Activated CD4-positive, alpha-beta T cell treated with anti-CD3 and anti-CD28 coated beads, Interleukin-2, Interleukin-4, amounts not matched to agents 100 ng/mL and 50 ng/mL, durations not matched to agents 16 hours and 8 hours (primary cell): ENCODE results near the gene SLC16A11.

Experiments
- DNase-seq: peaks from one replicate; pipeline ENCODE4 v3.0.0-alpha.2; 2020; ENCODE audit warnings: low spot score

The SLC16A11 gene

DNA sequence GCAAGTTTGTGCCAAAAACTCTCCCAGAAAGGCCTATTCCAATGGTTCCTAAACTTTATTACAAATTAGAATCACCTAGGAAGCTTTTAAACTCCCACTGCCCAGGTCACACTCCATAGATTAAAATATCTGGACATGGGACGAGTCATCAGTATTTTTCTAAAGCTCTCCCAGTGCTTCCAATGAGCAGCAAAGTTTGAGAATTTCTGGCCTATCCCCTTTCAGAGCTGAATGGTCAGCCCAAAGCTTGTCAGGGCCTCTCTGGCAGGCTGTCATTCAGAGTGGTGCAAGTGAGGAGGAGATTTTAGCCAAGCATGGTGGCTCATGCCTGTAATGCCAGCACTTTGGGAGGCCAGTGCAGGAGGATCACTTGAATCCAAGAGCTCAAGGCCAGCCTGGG, 18.6 kb downstream of the SLC16A11 start:
- DNase-seq: no peak

DNA sequence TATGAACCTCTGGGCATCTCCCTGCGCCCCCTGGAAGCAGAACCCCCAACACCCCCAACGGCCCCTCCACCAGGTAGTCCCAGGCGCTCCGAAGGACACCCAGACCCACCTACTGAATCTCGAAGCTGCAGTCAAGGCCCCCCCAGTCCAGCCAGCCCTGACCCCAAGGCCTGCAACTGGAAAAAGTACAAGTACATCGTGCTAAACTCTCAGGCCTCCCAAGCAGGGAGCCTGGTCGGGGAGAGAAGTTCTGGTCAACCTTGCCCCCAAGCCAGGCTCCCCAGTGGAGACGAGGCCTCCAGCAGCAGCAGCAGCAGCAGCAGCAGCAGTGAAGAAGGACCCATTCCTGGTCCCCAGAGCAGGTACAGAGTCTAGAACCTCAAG, 19.5 kb downstream of the SLC16A11 start:
- no peak for DNase-seq

DNA sequence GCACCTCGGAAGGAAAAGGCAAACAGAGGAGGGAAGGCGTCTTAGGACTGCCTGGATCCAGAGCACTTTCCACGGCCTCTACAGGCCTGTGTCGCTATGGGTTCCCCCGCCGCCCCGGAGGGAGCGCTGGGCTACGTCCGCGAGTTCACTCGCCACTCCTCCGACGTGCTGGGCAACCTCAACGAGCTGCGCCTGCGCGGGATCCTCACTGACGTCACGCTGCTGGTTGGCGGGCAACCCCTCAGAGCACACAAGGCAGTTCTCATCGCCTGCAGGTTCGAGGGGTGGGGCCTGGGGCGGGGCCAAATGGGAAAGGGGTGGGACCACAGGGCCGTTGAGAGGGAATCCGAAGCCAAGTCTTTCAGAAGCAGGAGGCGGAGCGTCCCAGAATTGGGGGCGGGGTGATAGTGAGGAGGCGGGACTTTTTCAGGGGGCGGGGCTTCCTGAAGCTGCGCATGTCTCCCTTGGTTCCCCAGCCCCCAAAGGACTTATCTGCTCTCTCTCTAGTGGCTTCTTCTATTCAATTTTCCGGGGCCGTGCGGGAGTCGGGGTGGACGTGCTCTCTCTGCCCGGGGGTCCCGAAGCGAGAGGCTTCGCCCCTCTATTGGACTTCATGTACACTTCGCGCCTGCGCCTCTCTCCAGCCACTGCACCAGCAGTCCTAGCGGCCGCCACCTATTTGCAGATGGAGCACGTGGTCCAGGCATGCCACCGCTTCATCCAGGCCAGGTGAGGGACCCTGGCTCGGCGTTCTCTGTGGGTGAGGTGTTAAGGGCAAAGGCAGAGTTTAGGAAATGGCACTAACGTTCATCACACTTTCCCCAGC, 20.1 kb downstream of the SLC16A11 start:
- DNase-seq: peak; percentile 92

DNA sequence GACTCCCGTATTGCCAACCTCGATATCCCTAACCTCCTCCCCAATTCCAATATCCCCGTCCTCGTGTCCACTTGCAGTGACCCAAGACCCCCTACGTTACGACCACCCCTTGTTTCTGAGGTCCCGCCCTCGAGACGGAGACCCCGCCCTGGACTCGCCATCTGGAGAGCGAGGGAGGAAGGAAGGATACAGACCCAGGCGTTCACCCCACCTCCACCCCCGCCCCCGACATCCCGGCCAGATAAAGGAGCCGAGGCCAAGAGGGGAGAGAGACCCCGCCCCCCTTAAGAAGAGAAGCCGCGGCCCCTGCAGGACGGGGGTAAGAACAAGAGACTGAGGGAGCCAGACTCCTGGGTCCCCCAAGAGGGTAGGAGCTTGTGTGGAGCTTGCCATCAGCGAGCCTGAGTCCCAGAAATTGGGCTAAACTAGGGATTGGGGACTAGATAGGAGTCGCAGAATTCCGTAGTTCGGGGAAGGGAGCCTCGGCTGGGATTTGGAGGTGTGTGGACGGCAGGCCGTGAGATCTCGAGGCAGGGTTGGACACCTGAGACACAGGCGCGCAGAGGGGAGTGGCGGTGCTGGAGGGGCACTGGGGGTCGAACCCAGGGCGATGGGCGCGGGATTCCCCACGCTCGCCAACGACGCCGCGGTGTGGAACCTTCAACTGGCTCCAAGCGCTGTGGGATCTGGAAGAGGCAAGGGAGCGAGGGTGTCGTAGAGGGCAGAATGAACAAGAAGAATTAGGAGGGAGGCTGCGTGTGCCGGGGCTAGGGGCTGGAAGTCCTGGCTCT, 20.9 kb downstream of the SLC16A11 start, which contains the start of gene BCL6B:
TSS of gene BCL6B (plus strand) at position 270 of the 791 bp plus-strand sequence. CDS start 622 bp downstream, outside the sequence.
- DNase-seq: no peak

DNA sequence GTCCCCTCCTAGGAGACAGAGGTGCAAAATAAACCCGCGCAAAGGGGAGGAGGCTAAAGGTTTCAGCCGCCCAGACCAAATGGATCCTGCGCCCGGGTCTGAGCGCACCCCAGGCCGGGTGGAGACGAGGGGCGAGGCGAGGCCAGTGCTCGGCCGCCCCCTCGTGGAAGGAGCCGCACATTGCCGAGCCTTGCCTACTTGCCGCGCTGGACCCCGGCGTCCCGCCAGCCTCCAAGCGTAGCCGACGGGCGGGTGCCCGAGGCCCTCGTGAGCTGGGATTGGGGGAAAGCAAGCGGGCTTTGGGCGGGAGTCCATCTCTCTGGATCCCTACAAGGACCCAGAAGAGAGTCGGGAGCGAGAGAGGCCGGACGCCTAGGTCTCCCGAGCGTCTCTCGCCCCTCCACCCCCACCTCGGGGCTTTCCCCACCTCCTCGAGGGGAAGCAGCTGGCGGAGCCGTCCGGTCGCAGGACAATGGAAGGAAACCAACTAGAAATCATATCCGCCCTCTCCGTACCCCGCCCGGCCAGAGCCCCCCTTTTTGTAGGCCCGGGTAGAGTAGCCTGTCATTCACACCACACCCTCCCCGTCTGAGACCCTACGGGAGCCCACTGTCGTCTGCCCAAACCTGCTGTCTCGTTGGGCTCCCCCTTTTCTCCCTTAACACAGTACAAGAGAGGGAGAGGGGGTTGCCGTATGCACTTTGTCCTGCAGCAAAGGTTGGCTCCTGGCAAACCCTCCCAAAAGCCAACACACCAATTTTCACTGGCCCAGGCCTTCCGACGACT, 21.7 kb downstream of the SLC16A11 start:
- DNase-seq: peak; percentile 83

DNA sequence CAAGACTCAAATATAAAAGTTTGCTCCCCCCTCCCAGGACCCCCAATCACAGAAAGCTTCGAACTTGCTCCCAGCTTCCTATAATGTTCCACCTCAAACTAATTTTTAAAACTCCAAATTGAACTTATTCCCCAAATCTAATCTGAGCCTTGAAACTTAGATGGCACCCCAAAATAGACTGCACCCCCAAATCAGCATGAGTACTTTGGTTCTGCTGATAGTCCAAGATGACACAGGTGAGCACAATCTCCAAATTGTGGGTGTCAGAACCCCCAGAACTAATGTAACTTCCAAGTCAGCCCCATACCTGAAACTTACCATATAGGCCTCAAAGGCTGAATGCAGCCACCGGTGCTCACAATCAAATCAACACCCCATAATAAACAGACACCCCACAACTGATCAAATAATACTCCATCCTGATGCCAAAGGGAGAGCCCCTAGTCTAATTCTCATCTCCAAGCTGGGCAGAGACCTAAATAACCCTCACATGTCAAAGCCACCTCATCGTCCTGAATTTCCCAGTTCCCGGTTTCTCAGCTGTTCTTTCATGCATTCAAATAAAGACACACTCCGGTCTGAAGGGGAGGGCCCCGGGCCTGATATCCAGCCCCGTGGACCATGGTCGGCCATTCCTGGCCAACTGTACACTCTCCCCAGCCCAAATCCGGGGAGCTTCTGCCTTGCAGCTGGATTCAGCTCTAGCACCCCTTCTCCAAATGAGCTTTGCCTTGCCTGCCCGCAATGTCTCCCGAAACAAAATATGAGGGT, 22.8 kb downstream of the SLC16A11 start:
- DNase-seq: no peak

DNA sequence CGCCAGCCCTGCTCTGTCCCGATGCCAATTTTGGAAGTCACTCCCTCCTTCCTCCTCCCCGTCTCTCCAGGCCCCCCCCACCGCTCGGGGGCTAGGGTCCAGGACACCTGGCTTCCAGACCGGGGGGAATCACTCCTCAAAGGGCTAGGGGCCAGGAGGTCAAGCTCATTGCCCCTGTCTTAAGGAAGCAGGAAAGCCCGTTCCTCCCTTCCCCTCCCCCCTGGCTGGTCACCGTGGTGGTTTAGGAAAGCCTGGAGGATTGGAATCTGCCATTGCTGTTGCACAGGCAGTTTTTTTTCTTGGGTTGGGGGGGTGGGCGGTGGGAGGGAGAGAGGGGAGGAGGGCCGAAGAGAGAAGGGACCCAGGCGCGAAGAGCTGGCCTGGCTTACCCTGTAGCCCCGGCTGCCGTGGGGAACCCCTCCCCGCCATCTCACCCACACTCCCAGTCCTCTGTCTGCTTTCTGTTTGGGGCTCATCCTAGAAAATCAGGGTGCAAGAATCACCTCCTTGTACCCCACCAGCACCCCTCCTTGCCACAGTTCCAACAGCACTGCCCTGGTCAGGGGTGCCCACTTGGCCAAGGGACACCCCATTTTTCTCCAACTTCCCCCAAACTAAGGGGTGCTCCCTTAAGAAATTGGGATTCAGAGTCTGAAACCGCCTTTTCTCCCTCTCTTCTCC, 23.9 kb downstream of the SLC16A11 start:
- DNase-seq: no peak

DNA sequence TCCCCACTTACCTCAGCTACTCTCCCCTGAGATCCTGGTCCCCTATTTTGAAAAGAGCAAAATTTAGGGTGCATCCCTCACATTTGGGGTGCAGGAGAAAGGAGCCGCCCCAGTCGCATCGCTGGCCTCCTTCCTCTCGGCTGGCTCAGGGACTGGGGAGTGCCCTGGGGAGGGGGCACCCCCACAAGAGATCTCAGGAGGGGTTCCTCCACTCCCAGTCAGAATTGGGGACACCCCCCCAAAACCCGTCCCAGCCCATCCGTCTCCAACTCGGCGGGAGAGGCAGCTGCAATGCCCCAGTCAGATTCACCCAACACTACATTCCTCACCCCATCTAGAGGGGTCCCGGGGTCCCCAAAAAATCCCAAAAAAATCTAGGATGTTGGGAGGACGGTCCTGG, 24.5 kb downstream of the SLC16A11 start:
- DNase-seq: no peak

DNA sequence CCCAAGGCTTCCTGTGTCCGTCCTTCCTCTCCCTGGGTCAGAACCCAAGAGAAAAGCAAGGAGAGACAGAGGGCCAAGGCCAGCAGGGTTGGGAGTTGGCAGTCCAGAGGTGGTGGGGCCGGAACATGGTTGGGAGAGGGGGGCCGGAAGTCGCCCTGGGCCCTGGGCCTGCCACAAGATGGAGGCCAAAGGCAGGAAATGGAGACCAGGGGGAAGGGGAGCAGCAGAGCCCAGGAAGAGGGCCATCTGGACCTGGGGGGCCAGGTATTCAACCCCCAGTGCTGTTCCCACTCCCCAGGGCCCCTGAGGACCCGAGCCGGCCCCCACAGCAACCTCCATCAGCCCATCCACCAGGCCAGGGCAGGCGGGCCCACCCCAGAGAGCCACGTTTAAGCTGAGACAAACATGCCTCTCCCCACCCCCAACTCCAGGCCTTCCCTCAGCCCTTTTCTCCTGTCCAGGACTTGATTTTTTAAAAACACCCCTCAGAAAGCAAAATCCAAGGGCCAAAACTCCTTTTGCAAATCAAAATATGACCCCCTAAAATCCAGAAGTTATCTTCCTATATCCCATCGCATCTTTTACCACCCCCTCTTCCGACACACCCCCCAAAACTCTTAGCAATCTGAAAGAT, 25.4 kb downstream of the SLC16A11 start:
- no peak for DNase-seq

DNA sequence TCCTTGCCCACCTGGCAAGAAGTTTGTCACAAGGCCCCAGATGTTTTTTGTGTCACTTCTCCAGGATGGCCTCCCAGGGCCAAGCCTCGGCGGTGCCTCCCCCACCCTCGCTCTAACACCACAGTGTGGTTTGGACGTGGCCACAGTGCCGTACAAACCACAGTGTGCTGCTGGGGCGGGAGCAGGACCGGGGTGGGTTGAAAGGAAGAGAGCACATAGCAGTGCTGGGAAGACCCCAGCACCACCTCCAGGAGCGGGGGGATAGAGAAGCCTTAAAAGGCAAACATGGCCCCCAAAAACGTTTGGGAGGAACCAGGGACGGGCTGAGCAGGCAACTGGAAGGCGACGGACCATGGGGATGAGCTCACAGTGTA, 26.1 kb downstream of the SLC16A11 start:
- peak; percentile 43 for DNase-seq

DNA sequence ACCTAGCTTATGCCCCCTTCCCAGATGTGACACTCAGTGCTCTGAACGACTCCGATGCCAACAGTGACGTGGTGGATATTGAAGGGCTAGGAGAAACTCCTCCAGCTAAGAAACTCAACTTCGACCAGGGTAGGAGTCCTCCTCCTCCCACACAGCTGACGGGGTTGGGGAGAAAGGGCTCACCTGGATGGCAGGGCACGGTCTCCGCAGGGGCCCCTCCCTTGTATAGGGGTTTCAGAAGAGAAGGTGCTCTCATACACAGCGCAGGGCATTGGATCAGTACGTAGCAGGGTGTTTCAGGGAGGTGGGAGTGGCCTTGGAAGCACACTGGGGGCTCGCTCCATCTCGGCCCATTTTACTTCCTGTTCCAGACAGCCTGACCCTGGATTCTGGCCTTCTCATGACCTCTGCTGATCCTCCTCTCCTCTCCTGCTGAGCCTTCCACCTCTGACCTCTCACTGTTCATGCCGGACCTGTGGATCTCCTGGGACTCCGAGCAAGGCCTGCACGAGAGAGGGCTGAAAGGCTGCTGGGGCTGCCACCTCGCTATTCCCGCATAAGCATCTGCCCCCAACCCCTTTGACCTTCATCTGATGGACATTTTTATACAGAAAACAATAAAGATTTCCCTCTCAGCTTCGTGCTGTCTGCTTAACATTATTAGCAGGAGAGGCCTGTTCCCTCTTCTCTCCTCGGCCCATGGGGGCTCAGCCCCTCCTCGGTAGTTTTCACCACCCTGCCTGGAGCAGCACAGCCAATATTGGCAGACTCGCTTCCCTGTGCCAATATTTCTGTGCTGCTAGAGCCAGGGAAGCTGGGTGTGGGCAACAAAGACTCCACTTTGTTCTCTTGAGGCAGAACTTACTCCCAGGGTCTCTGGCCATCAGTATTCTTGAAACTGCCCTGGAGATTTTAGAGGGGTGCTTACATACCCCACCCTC, 26.7 kb downstream of the SLC16A11 start:
- DNase-seq: no peak

DNA sequence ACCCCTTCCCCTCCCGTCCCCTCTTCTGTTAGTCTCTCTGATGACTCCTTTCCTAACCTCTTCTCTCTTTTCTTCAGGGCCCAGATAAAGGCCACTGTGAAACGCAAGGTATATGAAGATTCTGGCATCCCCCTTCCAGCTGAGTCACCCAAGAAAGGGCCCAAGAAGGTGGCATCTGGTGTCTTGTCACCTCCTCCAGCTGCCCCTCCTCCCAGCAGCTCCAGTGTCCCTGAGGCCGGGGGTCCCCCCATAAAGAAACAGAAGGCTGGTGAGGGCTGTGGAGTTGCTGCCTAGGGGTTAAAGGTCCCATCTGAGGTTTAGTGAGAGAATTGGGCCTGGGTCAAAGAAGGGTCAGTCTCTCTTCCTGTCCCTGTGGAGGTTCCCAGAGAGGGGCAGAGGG, 27.5 kb downstream of the SLC16A11 start:
- no peak for DNase-seq

DNA sequence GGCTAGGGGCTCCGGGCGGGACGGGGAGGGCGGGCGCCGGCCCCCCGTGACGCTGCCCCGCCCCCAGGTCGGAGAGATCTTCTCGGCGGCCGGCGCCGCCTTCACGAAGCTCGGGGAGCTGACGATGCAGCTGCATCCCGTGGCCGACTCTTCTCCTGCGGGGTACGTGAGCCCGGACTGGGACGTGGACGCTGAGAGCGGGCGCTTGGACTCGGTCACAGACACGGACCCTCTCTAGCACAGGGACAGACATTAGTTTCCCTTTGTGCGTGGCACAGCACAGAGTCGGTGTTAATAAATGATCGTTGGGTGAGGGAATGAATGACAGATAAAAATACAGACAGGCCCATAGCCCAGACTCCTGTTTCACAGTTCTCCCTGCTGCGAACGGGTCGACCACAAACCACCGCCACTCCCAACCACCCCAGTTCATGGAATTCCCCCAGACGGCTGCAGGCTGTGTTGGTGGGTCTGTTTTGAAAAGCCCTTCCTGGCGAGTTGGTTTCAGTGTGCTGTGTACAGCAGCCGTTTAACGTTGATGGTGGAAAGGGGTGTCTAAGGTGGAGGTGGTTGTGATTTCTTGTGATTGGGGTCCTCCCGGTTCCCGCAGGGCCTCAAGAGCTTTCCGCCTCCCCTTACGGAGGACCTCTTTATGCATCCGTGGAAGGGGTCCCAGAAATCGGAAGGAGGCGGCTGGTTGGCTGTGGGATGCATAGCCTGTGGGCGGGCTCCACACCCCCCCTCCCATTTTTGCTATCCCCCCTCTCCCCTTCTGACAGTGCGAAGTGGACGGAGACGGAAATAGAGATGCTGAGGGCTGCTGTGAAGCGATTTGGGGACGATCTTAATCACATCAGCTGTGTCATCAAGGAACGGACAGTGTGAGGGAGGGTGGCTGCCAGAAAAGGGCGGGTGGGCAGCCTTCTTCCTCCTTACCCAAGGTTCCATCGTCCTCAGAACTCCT, 28.6 kb downstream of the SLC16A11 start:
- DNase-seq: peak; percentile 89

DNA sequence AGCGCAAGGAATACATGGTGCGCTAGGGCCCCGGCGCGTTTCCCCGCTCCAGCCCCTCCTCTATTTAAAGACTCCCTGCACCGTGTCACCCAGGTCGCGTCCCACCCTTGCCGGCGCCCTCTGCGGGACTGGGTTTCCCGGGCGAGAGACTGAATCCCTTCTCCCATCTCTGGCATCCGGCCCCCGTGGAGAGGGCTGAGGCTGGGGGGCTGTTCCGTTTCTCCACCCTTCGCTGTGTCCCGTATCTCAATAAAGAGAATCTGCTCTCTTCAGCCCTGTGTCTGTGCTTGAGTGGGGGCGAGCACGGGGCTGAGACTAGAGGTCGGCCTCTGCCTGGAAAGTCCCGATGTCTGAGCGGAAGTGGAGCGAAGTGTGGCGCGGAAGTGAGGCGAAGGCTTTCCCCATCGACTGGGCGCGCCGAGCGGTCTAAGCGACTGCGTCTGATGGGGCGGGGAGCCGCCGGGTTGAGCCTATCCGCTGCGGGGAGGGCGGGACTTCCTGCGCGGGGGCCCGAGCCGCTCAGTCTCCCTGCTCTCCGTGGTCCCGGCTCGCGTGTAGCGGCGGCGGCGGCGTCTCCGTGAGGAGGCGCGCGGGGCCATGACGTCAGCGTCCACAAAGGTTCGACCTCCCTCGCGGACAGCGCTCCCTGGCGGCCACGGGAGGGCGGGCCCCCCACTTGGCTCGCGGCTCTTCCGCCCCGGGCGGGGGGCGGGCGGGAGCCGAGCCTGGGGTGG, 29.5 kb downstream of the SLC16A11 start:
- peak; percentile 98 for DNase-seq

DNA sequence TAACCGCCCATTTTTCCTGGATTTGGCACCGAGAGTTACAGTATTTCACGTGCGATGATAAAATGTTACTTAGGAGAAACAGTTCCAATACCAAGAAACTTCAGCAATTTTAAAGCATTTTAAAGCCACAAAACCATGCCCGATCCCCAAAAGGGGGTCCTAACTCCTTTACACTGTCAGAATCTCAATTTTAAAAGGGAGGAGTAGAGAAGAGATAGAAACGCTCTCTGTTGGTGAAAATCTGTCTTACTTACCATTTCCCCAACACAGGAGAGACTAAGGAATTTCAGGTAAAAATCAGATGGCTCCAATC, 32.0 kb downstream of the SLC16A11 start:
- no peak for DNase-seq

DNA sequence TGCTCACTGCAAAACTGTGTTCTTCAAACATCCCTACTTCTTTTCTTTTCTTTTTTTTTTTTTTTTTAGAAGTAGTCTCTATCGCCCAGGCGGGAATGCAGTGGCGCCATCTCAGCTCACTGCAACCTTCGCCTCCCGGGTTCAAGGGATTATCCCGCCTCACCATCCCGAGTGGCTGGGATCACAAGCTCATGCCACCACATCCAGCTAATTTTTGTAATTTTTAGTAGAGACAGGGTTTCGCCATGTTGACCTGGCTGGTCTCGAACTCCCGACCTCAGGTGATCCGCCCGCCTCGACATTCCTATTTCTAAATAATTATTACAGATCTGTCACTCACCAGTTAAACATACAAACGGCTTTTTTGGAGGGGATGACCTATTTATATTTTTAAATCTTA, 32.5 kb downstream of the SLC16A11 start:
- DNase-seq: no peak

DNA sequence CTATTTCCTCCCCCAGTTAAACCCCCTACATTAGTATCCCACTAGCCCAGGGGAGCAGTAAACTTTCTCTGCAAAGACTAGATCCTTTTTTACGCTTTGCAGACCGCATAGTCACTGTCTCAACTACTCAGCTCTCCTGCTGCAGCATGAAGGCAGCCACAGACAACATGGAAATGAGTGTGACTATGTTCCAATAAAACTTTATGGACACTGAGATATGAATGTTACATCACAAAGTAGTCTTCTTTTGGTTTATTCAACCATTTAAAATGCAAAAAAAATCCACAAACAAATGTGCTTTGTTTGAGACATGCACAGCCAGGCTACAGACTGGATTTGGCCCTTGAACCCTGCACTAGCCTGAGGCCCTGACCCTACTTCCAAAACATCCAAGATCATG, 33.4 kb downstream of the SLC16A11 start:
- no peak for DNase-seq

DNA sequence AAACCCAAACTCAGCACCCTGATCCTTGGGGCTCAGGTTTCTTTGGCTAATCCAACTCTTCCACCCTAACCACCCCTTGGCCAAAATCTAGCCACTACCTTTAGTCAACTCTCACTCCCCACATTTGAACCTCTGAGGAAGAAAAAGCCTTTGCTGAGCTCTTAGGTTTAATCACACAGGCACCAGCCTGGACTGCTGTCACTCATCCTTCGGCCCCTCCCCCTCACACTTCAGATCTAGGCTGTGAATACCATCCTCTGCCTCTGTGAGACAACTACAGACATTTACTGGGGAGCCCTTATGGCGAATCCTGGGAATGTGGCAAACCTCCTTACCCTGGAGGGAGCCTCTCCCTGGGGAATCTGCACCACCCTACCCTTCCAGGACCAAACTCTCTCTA, 36.7 kb downstream of the SLC16A11 start:
- DNase-seq: no peak
